Keratinocyte (primary cell): ENCODE measurements around the gene BAHCC1. TPM values are rescaled to one million over a fixed set of nuclear protein-coding genes. Genes with fewer than 3 reads are reported as not detected.

ENCODE experiments used
- DNase-seq: peaks from one replicate; pipeline ENCODE4 v3.0.0-alpha.2; 2011; ENCODE audit warnings: low read depth, missing footprints, low spot score
- FAIRE-seq: peaks from 2 replicates; lab custom pipeline; 2011; peaks lifted over from hg19 to GRCh38; lab: Jason Lieb, UNC
- H2AFZ ChIP-seq: 2 replicates; pipeline ENCODE4 v1.6.0; 2012; ENCODE audit warnings: low read length, control low read depth, inconsistent platforms; ENCODE audit not compliant: control insufficient read depth
- H3K27ac ChIP-seq: 2 replicates; pipeline ENCODE4 v1.5.1; 2011; ENCODE audit warnings: low read length; ENCODE audit not compliant: control insufficient read depth, insufficient read depth
- H3K27me3 ChIP-seq: 3 replicates; pipeline ENCODE4 v1.6.0; 2011; ENCODE audit warnings: low read length; ENCODE audit not compliant: control insufficient read depth, insufficient read depth; ENCODE audit errors: extremely low read depth
- H3K36me3 ChIP-seq, 2 experiments: 2 replicates in 1 of 2; 3 replicates in 1 of 2; pipeline ENCODE4 v1.5.1; 2011; ENCODE audit warnings: low read length in 2 of 2, mild to moderate bottlenecking in 1 of 2; ENCODE audit not compliant: control insufficient read depth in 2 of 2, insufficient read depth in 2 of 2; ENCODE audit errors: extremely low read depth in 1 of 2
- H3K4me1 ChIP-seq: 3 replicates; pipeline ENCODE4 v1.5.1; 2011; ENCODE audit warnings: low read length; ENCODE audit not compliant: control insufficient read depth, insufficient read depth; ENCODE audit errors: extremely low read depth
- H3K4me2 ChIP-seq: 3 replicates; pipeline ENCODE4 v1.6.0; 2011; ENCODE audit warnings: low read depth, low read length; ENCODE audit not compliant: control insufficient read depth, insufficient read depth; ENCODE audit errors: extremely low read depth
- H3K4me3 ChIP-seq, 3 experiments: fragments of 200-600 bp in 1 of 3; sonication (generic) in 1 of 3; 2 replicates in 2 of 3; 3 replicates in 1 of 3; pipeline ENCODE4 v1.5.1; 2011 to 2016; ENCODE audit warnings: low read length in 3 of 3, mild to moderate bottlenecking in 3 of 3, control low read depth in 2 of 3, inconsistent platforms in 1 of 3, low read depth in 1 of 3, mixed read lengths in 1 of 3, mixed run types in 1 of 3, moderate library complexity in 1 of 3; ENCODE audit not compliant: control insufficient read depth in 2 of 3, insufficient read depth in 2 of 3; ENCODE audit errors: extremely low read depth in 1 of 3
- H3K79me2 ChIP-seq: 2 replicates; pipeline ENCODE4 v1.6.0; 2012; ENCODE audit warnings: low read length; ENCODE audit not compliant: control insufficient read depth, insufficient read depth
- H3K9ac ChIP-seq: 3 replicates; pipeline ENCODE4 v1.6.0; 2011; ENCODE audit warnings: low read length; ENCODE audit not compliant: control insufficient read depth, insufficient read depth; ENCODE audit errors: extremely low read depth
- H3K9me1 ChIP-seq: 3 replicates; pipeline ENCODE4 v1.6.0; 2011; ENCODE audit warnings: low read length; ENCODE audit not compliant: control insufficient read depth, insufficient read depth; ENCODE audit errors: extremely low read depth
- H3K9me3 ChIP-seq: 2 replicates; pipeline ENCODE4 v1.5.1; 2012; ENCODE audit warnings: low read depth, low read length; ENCODE audit not compliant: control insufficient read depth
- H4K20me1 ChIP-seq: 3 replicates; pipeline ENCODE4 v1.6.0; 2011; ENCODE audit warnings: low read length; ENCODE audit not compliant: control insufficient read depth, insufficient read depth; ENCODE audit errors: extremely low read depth
- CTCF ChIP-seq, 3 experiments: IDR thresholded peaks in 1 of 3; conservative IDR thresholded peaks in 1 of 3; optimal IDR thresholded peaks in 1 of 3; 2 replicates in 2 of 3; 3 replicates in 1 of 3; pipeline versions ENCODE3 to v1.5.1; 2011; ENCODE audit warnings: low read length in 3 of 3, mild to moderate bottlenecking in 3 of 3, moderate library complexity in 2 of 3, control low read depth in 1 of 3, inconsistent platforms in 1 of 3; ENCODE audit not compliant: insufficient read depth in 2 of 3; ENCODE audit errors: extremely low read depth in 1 of 3
- EZH2 ChIP-seq: IDR thresholded peaks from one replicate; pipeline ENCODE4 v1.6.1; 2012; ENCODE audit warnings: inconsistent platforms, mild to moderate bottlenecking, low read length, moderate library complexity
- dilution Hi-C: fragments of 300-500 bp; cut with MboI; formaldehyde crosslinking; loops from one replicate; pipeline ENCODE4 v1.7.0; 2020; ENCODE audit warnings: low sequenced_read_pairs; ENCODE audit not compliant: extremely low pct_ligation_motif_present
- polyA plus RNA-seq, 5 experiments: library from polyadenylated mRNA; depleted of rRNA in 3 of 5; stranded (reverse) in 3 of 5; stranded (forward) in 1 of 5; unstranded in 1 of 5; fragments of >200 nt; gene quantifications; 1 replicate in 1 of 5; 2 replicates in 3 of 5; 3 replicates in 1 of 5; pipeline versions ENCODE4 v1.2.1 to v1.2.3, GENCODE V29; 2011 to 2012; ENCODE audit warnings: missing spikeins in 2 of 5, low read depth in 1 of 5, low replicate concordance in 1 of 5

Gene BAHCC1
- polyA plus RNA-seq, 1 donor (not counting 4 experiments of a cell fraction or from before 2014, with no cell fraction given), result 0.52 TPM

DNA sequence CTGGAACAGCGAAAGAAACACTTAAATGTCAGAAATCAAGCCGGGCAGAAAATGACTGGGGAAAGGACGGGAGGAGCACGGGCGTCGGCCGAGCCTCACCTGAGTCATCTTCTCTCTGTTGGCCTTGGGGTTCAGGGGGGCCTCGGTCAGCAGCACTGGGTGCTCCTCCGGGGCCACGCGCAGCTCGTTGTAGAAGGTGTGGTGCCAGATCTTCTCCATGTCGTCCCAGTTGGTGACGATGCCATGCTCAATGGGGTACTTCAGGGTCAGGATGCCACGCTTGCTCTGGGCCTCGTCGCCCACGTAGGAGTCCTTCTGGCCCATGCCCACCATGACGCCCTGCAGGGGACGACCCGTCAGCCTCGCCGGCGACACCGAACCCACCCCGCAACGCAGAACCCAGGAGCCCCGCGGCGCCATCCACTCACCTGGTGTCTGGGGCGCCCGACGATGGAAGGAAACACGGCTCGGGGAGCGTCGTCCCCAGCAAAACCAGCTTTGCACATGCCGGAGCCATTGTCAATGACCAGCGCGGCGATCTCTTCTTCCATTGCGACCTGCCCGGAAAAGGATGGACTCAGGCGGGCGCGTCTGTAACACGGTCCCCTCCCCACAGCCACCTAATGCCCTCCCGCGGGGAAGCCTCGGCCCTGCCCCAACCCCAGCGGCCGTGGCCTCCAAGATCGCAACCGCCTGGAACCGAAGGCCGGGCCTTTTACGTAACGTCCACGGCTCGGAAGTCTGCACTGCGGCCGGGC is 116.7 kb downstream of the BAHCC1 start:
- no peak for FAIRE-seq

DNA sequence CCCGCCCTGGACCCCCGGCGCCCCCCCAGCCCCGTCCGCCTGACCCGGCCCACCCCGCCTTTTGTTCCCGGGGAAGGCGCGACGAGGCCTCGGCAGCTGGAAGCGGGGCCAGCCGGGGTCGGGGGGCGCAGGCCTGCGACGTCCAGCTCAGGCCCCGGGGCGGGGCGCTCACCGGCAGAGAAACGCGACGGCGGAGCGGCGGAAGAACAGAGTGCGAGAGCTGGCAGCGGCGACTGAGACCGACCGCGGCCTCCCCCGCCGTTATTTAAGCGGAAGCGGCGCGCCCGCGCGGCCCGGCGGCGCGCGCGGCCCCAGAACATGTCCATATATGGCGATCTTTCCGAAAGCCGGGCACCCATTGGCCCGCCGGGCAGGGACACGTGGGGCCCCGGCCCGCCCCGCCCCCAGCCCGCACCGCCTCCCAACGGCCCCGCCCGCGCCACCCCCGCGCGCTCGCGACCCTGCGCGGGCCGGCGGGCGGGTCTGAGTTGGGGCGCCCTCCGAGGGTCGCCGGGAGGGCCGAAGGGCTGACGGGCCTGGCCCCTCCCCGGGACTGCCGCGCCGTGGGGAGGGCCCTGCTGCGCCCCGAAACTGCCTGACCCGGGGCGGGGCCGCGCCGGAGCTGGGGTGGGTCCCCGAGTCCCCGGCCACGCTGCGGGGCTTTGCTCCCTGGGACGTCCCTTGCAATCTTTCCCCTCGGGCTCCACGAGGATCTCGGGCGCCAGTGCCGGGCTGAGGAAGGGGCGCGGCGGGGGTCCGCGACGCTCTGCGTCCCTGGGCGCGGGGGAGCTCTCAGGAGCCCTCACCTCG is 117.5 kb downstream of the BAHCC1 start, which contains the start of gene ACTG1:
Gene ACTG1, minus strand, starts transcription at position 238 of the 810 bp plus-strand sequence. CDS start 445 bp downstream, outside the sequence.
- Histone ChIP-seq H3K4me3 (peak within 1 kb of the TSS; percentile 80 to 98 (median 97)), H3K27ac (peak within 1 kb of the TSS; percentile 73), H3K4me1 (peaks cover 8% of the 10 kb centered on the region), H3K9me3 (peaks cover 2% of the 10 kb centered on the region), H3K9me1 (no peaks in the 10 kb centered on the region), H3K79me2 (peaks cover 26% of the 10 kb centered on the region), H3K36me3 (peaks cover 20 to 29% of the 10 kb centered on the region in 2 experiments), H4K20me1 (peaks cover 37% of the 10 kb centered on the region), H3K4me2 (peak within 1 kb of the TSS; percentile 87), H3K27me3 (no peaks in the 10 kb centered on the region), H2AFZ (no peak within 1 kb of the TSS), H3K9ac (peak within 1 kb of the TSS; percentile 79)
- no peak for FAIRE-seq
- TF ChIP-seq EZH2 (no peak), CTCF (optimal IDR thresholded peaks at IDR 0.05 in 1 of 3, IDR thresholded peaks at IDR 0.05 in 1 of 3, conservative IDR thresholded peaks at IDR 0.05 in 1 of 3; ENCODE audit: extremely low read depth in 1 of 3, insufficient read depth in 2 of 3, low read length in 3 of 3) (no peak)
- no peak for DNase-seq
- dilution Hi-C loops, result no loop called here

More for the DNA sequence above, 116.7 kb downstream of the BAHCC1 start:
- Histone ChIP-seq H3K4me3 (peak overlapping the region; percentile 80 to 98 (median 97)), H3K79me2 (peaks cover 26% of the 10 kb centered on the region), H3K9me3 (peaks cover 2% of the 10 kb centered on the region), H3K4me1 (peaks cover 8% of the 10 kb centered on the region), H3K4me2 (peak overlapping the region; percentile 87), H3K27ac (peak overlapping the region; percentile 47), H4K20me1 (peaks cover 37% of the 10 kb centered on the region), H2AFZ (no peak overlapping the region), H3K9me1 (no peaks in the 10 kb centered on the region), H3K27me3 (no peaks in the 10 kb centered on the region), H3K36me3 (peaks cover 20 to 29% of the 10 kb centered on the region in 2 experiments), H3K9ac (peak overlapping the region; percentile 79)
- TF ChIP-seq EZH2 (no peak), CTCF (optimal IDR thresholded peaks at IDR 0.05 in 1 of 3, IDR thresholded peaks at IDR 0.05 in 1 of 3, conservative IDR thresholded peaks at IDR 0.05 in 1 of 3; ENCODE audit: extremely low read depth in 1 of 3, insufficient read depth in 2 of 3, low read length in 3 of 3) (no peak)
- dilution Hi-C loops, result no loop called here
- DNase-seq, result no peak
